Heart right ventricle (tissue), 16 donors: ENCODE results near the gene SKA3. TPM values are rescaled to one million over a fixed set of nuclear protein-coding genes. Genes with fewer than 3 reads are reported as not detected.

Source experiments
- ATAC-seq, 8 donors: fragments of 200-7000 bp; cut with Tn5 transposase; one replicate each; pipeline ENCODE4 v1.9.1; 2020; ENCODE audit warnings: mild to moderate bottlenecking in 8 of 8, moderate library complexity in 8 of 8, moderate number of reproducible peaks in 1 of 8
- DNase-seq, 2 donors: peaks; one replicate each; pipeline ENCODE4 v3.0.0-alpha.2; 2020
- H3K27ac ChIP-seq, 10 donors: fragments of 200-600 bp; sonication (generic) in 2 of 10; one replicate each; pipeline versions ENCODE4 v1.5.0 to v1.8.0; 2020 to 2022; ENCODE audit warnings: mild to moderate bottlenecking in 3 of 10
- H3K27me3 ChIP-seq, 7 donors: fragments of 200-600 bp; one replicate each; pipeline ENCODE4 v1.8.0; 2021 to 2022; ENCODE audit warnings: mild to moderate bottlenecking in 2 of 7
- H3K36me3 ChIP-seq, 9 donors: fragments of 200-600 bp; sonication (generic) in 1 of 9; one replicate each; pipeline versions ENCODE4 v1.5.0 to v1.8.0; 2020 to 2022; ENCODE audit warnings: mild to moderate bottlenecking in 2 of 9
- H3K4me1 ChIP-seq, 9 donors: fragments of 200-600 bp; sonication (generic) in 1 of 9; one replicate each; pipeline versions ENCODE4 v1.5.0 to v1.8.0; 2020 to 2022; ENCODE audit warnings: mild to moderate bottlenecking in 4 of 9
- H3K4me3 ChIP-seq, 10 donors: fragments of 200-600 bp; sonication (generic) in 2 of 10; one replicate each; pipeline versions ENCODE4 v1.5.0 to v1.8.0; 2020 to 2022; ENCODE audit warnings: mild to moderate bottlenecking in 7 of 10, moderate library complexity in 2 of 10
- H3K9me3 ChIP-seq, 11 donors: fragments of 200-600 bp in 10 of 11; sonication (generic) in 2 of 11; one replicate each; pipeline versions ENCODE4 v1.5.0 to v1.8.0; 2013 to 2022; ENCODE audit warnings: mild to moderate bottlenecking in 2 of 11, control low read depth in 1 of 11, moderate library complexity in 1 of 11
- CTCF ChIP-seq, 9 donors: fragments of 200-600 bp; sonication (generic) in 2 of 9; IDR thresholded peaks; one replicate each; pipeline versions ENCODE4 v1.5.0 to v1.8.0; 2021 to 2022; ENCODE audit warnings: antibody characterized with exemption in 9 of 9, mild to moderate bottlenecking in 5 of 9, moderate library complexity in 1 of 9
- WGBS, 2 donors: extraction: QIAGEN DNeasy Blood & Tissue Kit; methylation state at CpG; one replicate each; pipeline ENCODE4 v1.1.7; 2013; ENCODE audit warnings: inconsistent platforms in 1 of 2; 5-methylcytosine and 5-hydroxymethylcytosine counted together
- intact Hi-C, 10 donors: fragments of 100-400 bp; cut with DNase I; formaldehyde crosslinking; loops; one replicate each; pipeline versions ENCODE4 v1.11.1 to v1.14.2; 2022
- polyA plus RNA-seq, 2 donors: library from polyadenylated mRNA; stranded (reverse); fragments of 200-250 nt; gene quantifications; one replicate each; pipeline ENCODE4 v1.2.3, GENCODE V29; 2013
- total RNA-seq, 10 donors: library from RNA; stranded (reverse); fragmentation: NEBNext Ultra II Directional in 3 of 10; extraction: Animal tissue kit (Norgen Biotek cat#: 25700) in 3 of 10; gene quantifications; one replicate each; pipeline versions ENCODE4 v1.2.1 to v1.2.4, GENCODE V29; 2021 to 2023
- donor health status: Arrhythmogenic right ventricular cardiomyopathy.
- donor health status: ischemic (EF 13 %, LVEDD 7.1; RV severe dilation, severe dysfunction).
- donor health status: healthy with polysubstance abuse.
- donor health status: DM: no; HTN: yes; CAD: no.
- donor health status: DM: no; HTN: no; CAD: no.
- donor health status: ischemic (EF 25% LVEDD 6.9; RV normal size, moderate dysfunction).
- donor health status: ischemic (EF 25% LVEDD 5.7; RV mildly dilated, moderate dysfunction).
- donor health status: healthy.
- donor health status: DM: yes; HTN: yes; CAD: no.
- donor health status: Ischemic cardiomyopathy.
- donor health status: ischemic (EF 35%, LVEDD 5.7; RV mildly dilated, moderate dysfunction).
- donor health status: nonischemic (EF 11% LVEDD 7.7; RV severe dilation, severe dysfunction).
- donor health status: DM: yes; HTN: yes; CAD: no.
- donor health status: PGD.
- donor health status: ischemic (EF 29% LVEDD 5.4; RV normal size, mild dysfunction).
- donor health status: nonischemic (EF 23%, LVEDD 6.1; RV moderate dilation, normal function).

Gene SKA3
- total and polyA plus RNA-seq, 12 donors: 0.06 to 1.8 (median 0.21) TPM; not detected in 1

- intact Hi-C loops: loop anchor here in 2 of 10 donors (10.0 kb wide), 2 partner anchors 45 to 175 kb away; no protein-coding TSS in a partner anchor
- Histone ChIP-seq H3K36me3 (no peaks in the 10 kb centered on the region), H3K27ac (no peak overlapping the region), H3K4me1 (no peaks in the 10 kb centered on the region), H3K27me3 (no peaks in the 10 kb centered on the region), H3K4me3 (no peak overlapping the region), H3K9me3 (peaks cover 0 to 8% (median 0%) of the 10 kb centered on the region in 11 donors)
- TF ChIP-seq CTCF (IDR thresholded peaks at IDR 0.05): no peak
- WGBS, 2 donors: 89 to 90% methylated on average over 6 of the region's 6 CpGs
- DNase-seq (no peak), ATAC-seq (no peak)
Measured at GRCh38 chr13:21120191-21120590, 56.2 kb downstream of the SKA3 start.

GRCh38 chr13:21119526-21119925 is 56.8 kb downstream of the SKA3 start:
- no peak for DNase-seq
- H3K27me3 ChIP-seq: no peaks in the 10 kb centered on the region
- no peaks in the 10 kb centered on the region for H3K4me1 ChIP-seq
- H3K4me3 ChIP-seq: no peak overlapping the region
- no peak for ATAC-seq
- H3K27ac ChIP-seq: no peak overlapping the region
- H3K9me3 ChIP-seq: peaks cover 0 to 8% (median 0%) of the 10 kb centered on the region in 11 donors
- no peak for TF ChIP-seq CTCF (IDR thresholded peaks at IDR 0.05)
- 94 to 97% methylated on average over 2 of the region's 2 CpGs for WGBS, 2 donors
- H3K36me3 ChIP-seq: no peaks in the 10 kb centered on the region
- intact Hi-C loops: loop anchor here in 3 of 10 donors (10.0 kb wide), 2 partner anchors 65 to 355 kb away; no protein-coding TSS in a partner anchor

GRCh38 chr13:21118180-21118579 is 58.2 kb downstream of the SKA3 start:
- ATAC-seq (no peak), DNase-seq (no peak)
- TF ChIP-seq CTCF (IDR thresholded peaks at IDR 0.05): no peak
- Histone ChIP-seq H3K4me3 (no peak overlapping the region), H3K36me3 (no peaks in the 10 kb centered on the region), H3K27ac (no peak overlapping the region), H3K9me3 (peaks cover 0 to 8% (median 0%) of the 10 kb centered on the region in 11 donors), H3K27me3 (no peaks in the 10 kb centered on the region), H3K4me1 (no peaks in the 10 kb centered on the region)
- intact Hi-C loops: loop anchor here in 3 of 10 donors (10.0 kb wide), 2 partner anchors 67 to 357 kb away; no protein-coding TSS in a partner anchor
- 82 to 86% methylated on average over 5 of the region's 5 CpGs for WGBS, 2 donors

- intact Hi-C loops: loop anchor here in 3 of 10 donors (10.0 kb wide), 2 partner anchors 68 to 358 kb away; no protein-coding TSS in a partner anchor
- ATAC-seq: no peak
- Histone ChIP-seq H3K9me3 (peaks cover 0 to 8% (median 0%) of the 10 kb centered on the region in 11 donors), H3K4me3 (no peak overlapping the region), H3K36me3 (no peaks in the 10 kb centered on the region), H3K27ac (no peak overlapping the region), H3K27me3 (no peaks in the 10 kb centered on the region), H3K4me1 (no peaks in the 10 kb centered on the region)
- WGBS, 2 donors: 100% methylated on average over 1 of the region's 1 CpG
- no peak for DNase-seq
- TF ChIP-seq CTCF (IDR thresholded peaks at IDR 0.05): no peak
Measured at GRCh38 chr13:21117104-21117809, 59.1 kb downstream of the SKA3 start.
